ENCODE results near the gene FGD2. TPM values are rescaled to one million over a fixed set of nuclear protein-coding genes. Genes with fewer than 3 reads are reported as not detected.

Gene FGD2
- total and polyA plus RNA-seq, 2 of the 4 experiments (the other 2 are of a cell fraction): 0.07 TPM; not detected in 1

GRCh38 chr6:36969988-36970891 lies 35.2 kb upstream of the FGD2 start:
- Histone ChIP-seq H4K20me1 (ENCODE audit: insufficient read depth, low read length) (peaks cover 27% of the 10 kb centered on the region), H3K4ac (ENCODE audit: low read depth, low read length) (no peak overlapping the region), H2BK120ac (ENCODE audit: low read depth, low read length) (no peak overlapping the region), H2AK5ac (ENCODE audit: low read depth, low read length) (no peak overlapping the region), H2BK20ac (ENCODE audit: low read depth, low read length) (no peak overlapping the region), H3K79me1 (ENCODE audit: low read depth in 1 of 2, low read length in 2 of 2) (peaks cover 34 to 37% of the 10 kb centered on the region in 2 experiments), H3K4me1 (ENCODE audit: control insufficient read depth, insufficient read depth, low read length) (no peaks in the 10 kb centered on the region), H3K56ac (ENCODE audit: extremely low read depth, insufficient read depth, low read length) (no peak overlapping the region), H3K9me1 (ENCODE audit: insufficient read depth, low read length) (no peaks in the 10 kb centered on the region), H3K9me3 (ENCODE audit: control insufficient read depth, insufficient read depth, low read length) (no peaks in the 10 kb centered on the region), H4K5ac (ENCODE audit: low read depth, low read length) (no peak overlapping the region), H2AFZ (replicated peaks; ENCODE audit: low read length, poor library complexity) (no peak overlapping the region), H3K4me2 (ENCODE audit: low read depth, low read length) (no peak overlapping the region), H4K91ac (ENCODE audit: insufficient read depth, low read depth, low read length) (no peak overlapping the region), H3K9ac (ENCODE audit: low read depth, low read length) (no peak overlapping the region), H3K4me3 (ENCODE audit: insufficient read depth, low read depth, low read length) (no peak overlapping the region), H2BK15ac (ENCODE audit: low read depth, low read length) (no peak overlapping the region), H3K23ac (ENCODE audit: low read depth, low read length) (no peak overlapping the region), H2BK5ac (ENCODE audit: low read depth, low read length, poor library complexity, severe bottlenecking) (peak overlapping the region; percentile 15), H3K27ac (ENCODE audit: insufficient read depth, low read length) (peak overlapping the region; percentile 46), H3K14ac (replicated peaks; ENCODE audit: low read depth, low read length) (no peak overlapping the region), H3K18ac (ENCODE audit: low read depth, low read length) (no peak overlapping the region), H4K8ac (ENCODE audit: low read depth in 2 of 2, low read length in 2 of 2) (no peak overlapping the region), H3K27me3 (ENCODE audit: control insufficient read depth, insufficient read depth, low read length) (no peaks in the 10 kb centered on the region), H2AK9ac (replicated peaks; ENCODE audit: low read depth, low read length, poor library complexity) (no peak overlapping the region), H3K36me3 (ENCODE audit: control insufficient read depth, insufficient read depth, low read length) (peaks cover 81% of the 10 kb centered on the region)
- BruUV-seq (replicated peaks): no TSS peak
- POLR2A ChIA-PET (ENCODE audit: unreplicated experiment): no interaction called here
- WGBS, 2 experiments (ENCODE audit: extremely low coverage in 2 of 2, insufficient read length in 1 of 2): 100% methylated on average over 2 of the region's 17 CpGs; no CpG with 5 or more reads in 1 of the 2 experiments
- in situ Hi-C loops (cut with MboI; ENCODE audit: low sequenced_read_pairs): no loop called here
- intact Hi-C loops (cut with micrococcal nuclease): no loop called here
- dilution Hi-C loops (cut with HindIII; ENCODE audit: low sequenced_read_pairs, unreplicated experiment): no loop called here
- CTCF ChIA-PET: interaction anchor here (1.1 kb wide), 1 partner anchor 9 kb away, joined by 3 read pairs; no protein-coding TSS in a partner anchor
- DNase-seq (no peak), ATAC-seq (ENCODE audit: low read depth) (no peak)
- no peak for TF ChIP-seq ELK1 (IDR thresholded peaks at IDR 0.05; ENCODE audit: borderline replicate concordance, low read depth, low read length)
- no peak for TF ChIP-seq MAFK (IDR thresholded peaks at IDR 0.05; ENCODE audit: low read depth, low read length)
- no peak for TF ChIP-seq MAZ (IDR thresholded peaks at IDR 0.05; ENCODE audit: borderline replicate concordance, low read depth, low read length)
- no peak for TF ChIP-seq RAD21 (IDR thresholded peaks at IDR 0.05; ENCODE audit: low read length)
- no peak for TF ChIP-seq FOS (IDR thresholded peaks at IDR 0.05; ENCODE audit: low read depth, low read length)
- no peak for TF ChIP-seq POLR2A (IDR thresholded peaks at IDR 0.05; ENCODE audit: low read depth, low read length)
- no peak for TF ChIP-seq RFX5 (IDR thresholded peaks at IDR 0.05; ENCODE audit: low read depth, low read length)
- no peak for TF ChIP-seq MXI1 (IDR thresholded peaks at IDR 0.05; ENCODE audit: borderline replicate concordance, low read depth, low read length)
- TF ChIP-seq CHD1 (IDR thresholded peaks at IDR 0.05; ENCODE audit: low read depth, low read length): no peak
- no peak for TF ChIP-seq SMC3 (IDR thresholded peaks at IDR 0.05; ENCODE audit: low read depth, low read length)
- TF ChIP-seq CEBPB (IDR thresholded peaks at IDR 0.05; ENCODE audit: low read depth, low read length): no peak
- TF ChIP-seq NFE2L2 (IDR thresholded peaks at IDR 0.05; ENCODE audit: low read depth, low read length): no peak
- TF ChIP-seq BHLHE40 (IDR thresholded peaks at IDR 0.05; ENCODE audit: low read depth, low read length): no peak
- no peak for TF ChIP-seq CTCF (conservative IDR thresholded peaks at IDR 0.05; ENCODE audit: low read depth, low read length)
- TF ChIP-seq RCOR1 (IDR thresholded peaks at IDR 0.05; ENCODE audit: insufficient replicate concordance, low read length): no peak
